GM18951 (cell line): ENCODE measurements around the gene ACOT6.
"Not testable (repeated sequence)": the region's sequence is repeated elsewhere in the genome, so short reads cannot be mapped to it uniquely, and the experiment has no call there.

Experiments used
- POLR2A ChIP-seq: IDR thresholded peaks from 4 replicates; pipeline ENCODE4 v1.6.1; 2011; ENCODE audit warnings: mild to moderate bottlenecking; ENCODE audit not compliant: insufficient read length, insufficient read depth; ENCODE audit errors: extremely low read depth
- in situ Hi-C: fragments of 300-500 bp; cut with MboI; formaldehyde crosslinking; loops from one replicate; pipeline ENCODE4 v1.12.0; 2022; ENCODE audit warnings: low sequenced_read_pairs, mixed read lengths, inconsistent platforms; ENCODE audit not compliant: unreplicated experiment

ACOT6 gene

GRCh38 chr14:73655851-73656250, 43.5 kb downstream of the ACOT6 start:
- in situ Hi-C loops = no loop called here

GRCh38 chr14:73659202-73659601, 46.9 kb downstream of the ACOT6 start:
- in situ Hi-C loops = not testable (repeated sequence)

More at GRCh38 chr14:73655851-73656250, 43.5 kb downstream of the ACOT6 start:
- TF ChIP-seq POLR2A = no peak

- in situ Hi-C loops = no loop called here
- no peak for TF ChIP-seq POLR2A
These were observed 48.2 kb downstream of the ACOT6 start for GRCh38 chr14:73660511-73660910.

- in situ Hi-C loops = no loop called here
- no peak for TF ChIP-seq POLR2A
These were observed 49.6 kb downstream of the ACOT6 start for GRCh38 chr14:73661872-73662271.

- TF ChIP-seq POLR2A = no peak
- in situ Hi-C loops = no loop called here
These were observed 50.2 kb downstream of the ACOT6 start for GRCh38 chr14:73662487-73662943.

GRCh38 chr14:73663548-73664212, 51.4 kb downstream of the ACOT6 start:
- in situ Hi-C loops = no loop called here
- no peak for TF ChIP-seq POLR2A

GRCh38 chr14:73665130-73665529, 52.8 kb downstream of the ACOT6 start:
- in situ Hi-C loops = no loop called here
- TF ChIP-seq POLR2A = no peak

GRCh38 chr14:73666583-73666982, 54.3 kb downstream of the ACOT6 start:
- in situ Hi-C loops = no loop called here
- TF ChIP-seq POLR2A = no peak

- in situ Hi-C loops = no loop called here
- no peak for TF ChIP-seq POLR2A
These were observed 55.5 kb downstream of the ACOT6 start for GRCh38 chr14:73667854-73668253.
